Hepatocyte (in vitro differentiated cells): Measurements from ENCODE around the gene SMAD7. TPM values are rescaled to one million over a fixed set of nuclear protein-coding genes. Genes with fewer than 3 reads are reported as not detected.
A peak's percentile ranks its signal among the peaks of the same experiment; 100 is the strongest.

Experiments used
- DNase-seq: peaks from one replicate; pipeline ENCODE4 v3.0.0-alpha.2; 2016; ENCODE audit warnings: low spot score
- H2AFZ ChIP-seq: fragments of 200-600 bp; sonication (generic); 2 replicates; pipeline ENCODE4 v1.6.0; 2016; ENCODE audit warnings: antibody characterized with exemption, mild to moderate bottlenecking
- H3K27ac ChIP-seq: fragments of 200-600 bp; sonication (generic); 2 replicates; pipeline ENCODE4 v1.5.1; 2016; ENCODE audit warnings: mild to moderate bottlenecking
- H3K27me3 ChIP-seq: fragments of 200-600 bp; sonication (generic); 2 replicates; pipeline ENCODE4 v1.6.1; 2016
- H3K36me3 ChIP-seq: fragments of 200-600 bp; sonication (generic); replicated peaks from 2 replicates; pipeline ENCODE4 v1.5.1; 2016; ENCODE audit warnings: low read depth; ENCODE audit not compliant: insufficient read depth
- H3K4me1 ChIP-seq: fragments of 200-600 bp; sonication (generic); 2 replicates; pipeline ENCODE4 v1.5.1; 2016; ENCODE audit warnings: mild to moderate bottlenecking, moderate library complexity; ENCODE audit not compliant: insufficient read depth
- H3K4me2 ChIP-seq: fragments of 200-600 bp; sonication (generic); 2 replicates; pipeline ENCODE4 v1.6.0; 2016
- H3K4me3 ChIP-seq: fragments of 200-600 bp; sonication (generic); 2 replicates; pipeline ENCODE4 v1.5.1; 2016; ENCODE audit warnings: mild to moderate bottlenecking
- H3K79me2 ChIP-seq: fragments of 200-600 bp; sonication (generic); 2 replicates; pipeline ENCODE4 v1.6.0; 2017; ENCODE audit warnings: mild to moderate bottlenecking
- H3K9me2 ChIP-seq: fragments of 200-600 bp; sonication (generic); replicated peaks from 2 replicates; pipeline ENCODE4 v1.6.0; 2017; ENCODE audit warnings: mild to moderate bottlenecking; ENCODE audit not compliant: insufficient read depth
- H3K9me3 ChIP-seq: fragments of 200-600 bp; sonication (generic); 2 replicates; pipeline ENCODE4 v1.5.1; 2016; ENCODE audit warnings: low read depth, mild to moderate bottlenecking
- H4K20me1 ChIP-seq: fragments of 200-600 bp; sonication (generic); 2 replicates; pipeline ENCODE4 v1.6.0; 2016; ENCODE audit warnings: mild to moderate bottlenecking; ENCODE audit not compliant: insufficient read depth, poor library complexity, severe bottlenecking
- CTCF ChIP-seq: fragments of 200-600 bp; sonication (generic); IDR thresholded peaks from 2 replicates; pipeline ENCODE4 v1.5.1; 2016; ENCODE audit warnings: antibody characterized with exemption, mild to moderate bottlenecking; ENCODE audit not compliant: poor library complexity
- EZH2 ChIP-seq: fragments of 200-600 bp; sonication (generic); IDR thresholded peaks from 2 replicates; pipeline ENCODE4 v1.6.1; 2016; ENCODE audit warnings: antibody characterized with exemption, mild to moderate bottlenecking, borderline replicate concordance
- EZH2phosphoT487 ChIP-seq: fragments of 200-600 bp; sonication (generic); IDR thresholded peaks from one replicate; pipeline ENCODE4 v1.6.1; 2018; ENCODE audit warnings: antibody characterized with exemption, mild to moderate bottlenecking, low read depth, moderate library complexity; ENCODE audit not compliant: unreplicated experiment, severe bottlenecking
- WGBS: methylation state at CpG from one replicate; pipeline ENCODE4 v1.1.6; 2016; ENCODE audit warnings: low lambda C conversion rate; ENCODE audit errors: missing lambda C conversion rate; 5-methylcytosine and 5-hydroxymethylcytosine counted together
- polyA plus RNA-seq: library from polyadenylated mRNA; unstranded; fragments of >200 nt; fragmentation: Nextera tagmentation; extraction: Ambion mirVana; gene quantifications from 2 replicates; pipeline ENCODE4 v1.2.1, GENCODE V29; 2016
- total RNA-seq: library from RNA; depleted of rRNA; stranded (reverse); fragments of >200 nt; gene quantifications from 2 replicates; pipeline ENCODE4 v1.2.3, GENCODE V29; 2014

SMAD7 gene
- total and polyA plus RNA-seq, 2 experiments from 2014 or later: 65.4 to 71.1 TPM

- no peak overlapping the region for H3K4me3 ChIP-seq
- no peaks in the 10 kb centered on the region for H3K9me3 ChIP-seq
- no peak overlapping the region for H3K27ac ChIP-seq
- no peaks in the 10 kb centered on the region for H3K27me3 ChIP-seq
- H3K4me1 ChIP-seq: peaks cover 28% of the 10 kb centered on the region
- no peaks in the 10 kb centered on the region for H4K20me1 ChIP-seq
- no peak overlapping the region for H2AFZ ChIP-seq
- H3K9me2 ChIP-seq: no peaks in the 10 kb centered on the region
- 91% methylated on average over 8 of the region's 8 CpGs for WGBS
- H3K79me2 ChIP-seq: no peaks in the 10 kb centered on the region
- TF ChIP-seq CTCF: no peak
- no peak for DNase-seq
- no peak overlapping the region for H3K4me2 ChIP-seq
- no peaks in the 10 kb centered on the region for H3K36me3 ChIP-seq
Observed at GRCh38 chr18:48886520-48887293, 64.1 kb downstream of the SMAD7 start.

- no peaks in the 10 kb centered on the region for H3K9me3 ChIP-seq
- H2AFZ ChIP-seq: no peak overlapping the region
- peak overlapping the region; percentile 27 for H3K27ac ChIP-seq
- H3K4me1 ChIP-seq: peaks cover 28% of the 10 kb centered on the region
- H3K36me3 ChIP-seq: no peaks in the 10 kb centered on the region
- no peaks in the 10 kb centered on the region for H3K9me2 ChIP-seq
- no peaks in the 10 kb centered on the region for H3K79me2 ChIP-seq
- WGBS: 97% methylated on average over 7 of the region's 7 CpGs
- no peak for TF ChIP-seq EZH2phosphoT487
- H4K20me1 ChIP-seq: no peaks in the 10 kb centered on the region
- no peaks in the 10 kb centered on the region for H3K27me3 ChIP-seq
- DNase-seq: no peak
- H3K4me3 ChIP-seq: no peak overlapping the region
- H3K4me2 ChIP-seq: no peak overlapping the region
Observed at GRCh38 chr18:48885924-48886400, 64.8 kb downstream of the SMAD7 start.

GRCh38 chr18:48885266-48885923, 65.4 kb downstream of the SMAD7 start:
- DNase-seq: no peak
- H3K36me3 ChIP-seq: no peaks in the 10 kb centered on the region
- no peaks in the 10 kb centered on the region for H4K20me1 ChIP-seq
- TF ChIP-seq EZH2phosphoT487 (no peak), EZH2 (no peak), CTCF (no peak)
- H3K4me1 ChIP-seq: peaks cover 28% of the 10 kb centered on the region
- no peaks in the 10 kb centered on the region for H3K27me3 ChIP-seq
- no peaks in the 10 kb centered on the region for H3K79me2 ChIP-seq
- H2AFZ ChIP-seq: no peak overlapping the region
- H3K27ac ChIP-seq: peak overlapping the region; percentile 46
- H3K9me2 ChIP-seq: no peaks in the 10 kb centered on the region
- 75% methylated on average over 11 of the region's 11 CpGs for WGBS
- no peak overlapping the region for H3K4me3 ChIP-seq
- H3K4me2 ChIP-seq: no peak overlapping the region
- H3K9me3 ChIP-seq: no peaks in the 10 kb centered on the region

GRCh38 chr18:48884771-48885170, 66.0 kb downstream of the SMAD7 start:
- Histone ChIP-seq H3K27ac (peak overlapping the region; percentile 46), H3K9me2 (no peaks in the 10 kb centered on the region), H3K4me1 (peaks cover 26% of the 10 kb centered on the region), H3K9me3 (no peaks in the 10 kb centered on the region), H3K79me2 (no peaks in the 10 kb centered on the region), H3K27me3 (no peaks in the 10 kb centered on the region), H2AFZ (no peak overlapping the region), H3K4me3 (no peak overlapping the region), H3K4me2 (no peak overlapping the region), H4K20me1 (no peaks in the 10 kb centered on the region), H3K36me3 (no peaks in the 10 kb centered on the region)
- WGBS: 100% methylated on average over 3 of the region's 4 CpGs
- TF ChIP-seq EZH2: no peak
- TF ChIP-seq CTCF: no peak
- TF ChIP-seq EZH2phosphoT487: no peak
- no peak for DNase-seq
